HEK293 (cell line): ENCODE results near the gene PGP.
A peak's percentile ranks its signal among the peaks of the same experiment; 100 is the strongest.

Source experiments
- GLIS2 ChIP-seq: fragments of 450-650 bp; formaldehyde crosslinking; IDR thresholded peaks from 2 replicates; pipeline ENCODE4 v1.5.1; 2016; ENCODE audit warnings: missing biosample characterization, missing genetic modification characterization
- HOXA7 ChIP-seq: sonication (generic); formaldehyde crosslinking; IDR thresholded peaks from 2 replicates; pipeline ENCODE4 v1.8.1; 2022; ENCODE audit warnings: missing genetic modification reagents, borderline replicate concordance
- HOXD13 ChIP-seq: sonication (generic); formaldehyde crosslinking; IDR thresholded peaks from 2 replicates; pipeline ENCODE4 v1.8.0; 2022; ENCODE audit warnings: missing genetic modification reagents, borderline replicate concordance
- KLF1 ChIP-seq: fragments of 450-650 bp; formaldehyde crosslinking; IDR thresholded peaks from 2 replicates; pipeline ENCODE4 v1.5.1; 2016; ENCODE audit warnings: missing biosample characterization, missing genetic modification characterization
- MZF1 ChIP-seq: fragments of 450-650 bp; formaldehyde crosslinking; IDR thresholded peaks from 2 replicates; pipeline ENCODE4 v1.5.1; 2017; ENCODE audit warnings: missing biosample characterization, missing genetic modification characterization, borderline replicate concordance
- REPIN1 ChIP-seq: fragments of 450-650 bp; formaldehyde crosslinking; IDR thresholded peaks from 2 replicates; pipeline ENCODE4 v1.5.1; 2017; ENCODE audit warnings: missing biosample characterization, missing genetic modification characterization, low read depth
- ZEB2 ChIP-seq: fragments of 450-650 bp; formaldehyde crosslinking; IDR thresholded peaks from 2 replicates; pipeline ENCODE4 v1.5.1; 2016; ENCODE audit warnings: missing biosample characterization, missing genetic modification characterization
- ZNF146 ChIP-seq: fragments of 450-650 bp; formaldehyde crosslinking; IDR thresholded peaks from 2 replicates; pipeline ENCODE4 v1.5.1; 2016; ENCODE audit warnings: missing biosample characterization, missing genetic modification characterization
- ZNF169 ChIP-seq: fragments of 450-650 bp; formaldehyde crosslinking; IDR thresholded peaks from 2 replicates; pipeline ENCODE4 v1.5.1; 2016; ENCODE audit warnings: missing biosample characterization, missing genetic modification characterization
- ZNF175 ChIP-seq: fragments of 450-650 bp; formaldehyde crosslinking; IDR thresholded peaks from 2 replicates; pipeline ENCODE4 v1.5.1; 2016; ENCODE audit warnings: missing biosample characterization, missing genetic modification characterization
- ZNF350 ChIP-seq: fragments of 450-650 bp; formaldehyde crosslinking; IDR thresholded peaks from 2 replicates; pipeline ENCODE4 v1.5.0; 2017; ENCODE audit warnings: missing biosample characterization, mild to moderate bottlenecking, missing genetic modification characterization
- ZNF391 ChIP-seq: fragments of 450-650 bp; formaldehyde crosslinking; IDR thresholded peaks from 2 replicates; pipeline ENCODE4 v1.5.1; 2016; ENCODE audit warnings: low read depth, missing biosample characterization, missing genetic modification characterization, borderline replicate concordance
- ZNF529 ChIP-seq: fragments of 450-650 bp; formaldehyde crosslinking; IDR thresholded peaks from 2 replicates; pipeline ENCODE4 v1.5.1; 2017; ENCODE audit warnings: missing genetic modification characterization, missing biosample characterization; ENCODE audit not compliant: insufficient replicate concordance
- ZNF560 ChIP-seq: fragments of 450-650 bp; formaldehyde crosslinking; IDR thresholded peaks from 2 replicates; pipeline ENCODE4 v1.5.1; 2017; ENCODE audit warnings: missing biosample characterization, missing genetic modification characterization, borderline replicate concordance
- ZNF600 ChIP-seq: fragments of 450-650 bp; formaldehyde crosslinking; IDR thresholded peaks from 2 replicates; pipeline ENCODE4 v1.5.1; 2016; ENCODE audit warnings: missing biosample characterization, missing genetic modification characterization
- ZNF654 ChIP-seq: fragments of 450-650 bp; formaldehyde crosslinking; IDR thresholded peaks from 2 replicates; pipeline ENCODE4 v1.5.1; 2016; ENCODE audit warnings: low read depth, missing biosample characterization, missing genetic modification characterization
- ZSCAN18 ChIP-seq: fragments of 450-650 bp; formaldehyde crosslinking; IDR thresholded peaks from 2 replicates; pipeline ENCODE4 v1.5.1; 2016; ENCODE audit warnings: missing biosample characterization, missing genetic modification characterization
- ZSCAN30 ChIP-seq: fragments of 450-650 bp; IDR thresholded peaks from 2 replicates; pipeline ENCODE4 v1.5.1; 2018; ENCODE audit warnings: missing biosample characterization, mild to moderate bottlenecking, missing genetic modification characterization, moderate library complexity
- TF ChIP-seq, protein P1 (sequence below): fragments of 450-650 bp; formaldehyde crosslinking; IDR thresholded peaks from 2 replicates; pipeline ENCODE4 v1.5.1; 2016; ENCODE audit warnings: missing biosample characterization, missing genetic modification characterization
- TF ChIP-seq, protein P2 (sequence below): fragments of 450-650 bp; formaldehyde crosslinking; IDR thresholded peaks from 2 replicates; pipeline ENCODE4 v1.5.1; 2016; ENCODE audit warnings: missing biosample characterization, missing genetic modification characterization, low read depth
- TF ChIP-seq, protein P3 (sequence below): fragments of 450-650 bp; formaldehyde crosslinking; IDR thresholded peaks from 2 replicates; pipeline ENCODE4 v1.5.1; 2016; ENCODE audit warnings: missing biosample characterization, missing genetic modification characterization, borderline replicate concordance
- TF ChIP-seq, protein P4 (sequence below): fragments of 450-650 bp; formaldehyde crosslinking; IDR thresholded peaks from 2 replicates; pipeline ENCODE4 v1.5.1; 2016; ENCODE audit warnings: missing biosample characterization, missing genetic modification characterization
- TF ChIP-seq, protein P5 (sequence below): fragments of 450-650 bp; formaldehyde crosslinking; conservative IDR thresholded peaks from 2 replicates; pipeline ENCODE4 v1.5.1; 2016; ENCODE audit warnings: low read depth, missing biosample characterization, missing genetic modification characterization
- TF ChIP-seq, protein P6 (sequence below): fragments of 450-650 bp; formaldehyde crosslinking; conservative IDR thresholded peaks from 2 replicates; pipeline ENCODE4 v1.5.1; 2016; ENCODE audit warnings: low read depth, missing biosample characterization, missing genetic modification characterization

PGP gene

GRCh38 chr16:2194852-2195321, 19.8 kb downstream of the PGP start (continued):
- TF ChIP-seq, protein P1, sequence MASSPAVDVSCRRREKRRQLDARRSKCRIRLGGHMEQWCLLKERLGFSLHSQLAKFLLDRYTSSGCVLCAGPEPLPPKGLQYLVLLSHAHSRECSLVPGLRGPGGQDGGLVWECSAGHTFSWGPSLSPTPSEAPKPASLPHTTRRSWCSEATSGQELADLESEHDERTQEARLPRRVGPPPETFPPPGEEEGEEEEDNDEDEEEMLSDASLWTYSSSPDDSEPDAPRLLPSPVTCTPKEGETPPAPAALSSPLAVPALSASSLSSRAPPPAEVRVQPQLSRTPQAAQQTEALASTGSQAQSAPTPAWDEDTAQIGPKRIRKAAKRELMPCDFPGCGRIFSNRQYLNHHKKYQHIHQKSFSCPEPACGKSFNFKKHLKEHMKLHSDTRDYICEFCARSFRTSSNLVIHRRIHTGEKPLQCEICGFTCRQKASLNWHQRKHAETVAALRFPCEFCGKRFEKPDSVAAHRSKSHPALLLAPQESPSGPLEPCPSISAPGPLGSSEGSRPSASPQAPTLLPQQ (tag by site-specific recombination): peak; percentile 40; the same call in 1 of the 2 replicates
- TF ChIP-seq MZF1 (tag by site-specific recombination) (no peak), ZSCAN30 (tag by site-specific recombination) (peak; percentile 70; the same call in 1 of the 2 replicates), ZEB2 (tag by site-specific recombination) (peak; percentile 52; the same call in 1 of the 2 replicates), ZNF175 (tag by site-specific recombination) (no peak), HOXA7 (CRISPR knock-in tag) (no peak), ZNF600 (tag by site-specific recombination) (no peak), REPIN1 (tag by site-specific recombination) (no peak), HOXD13 (CRISPR knock-in tag) (no peak), GLIS2 (tag by site-specific recombination) (no peak), ZNF654 (tag by site-specific recombination) (peak; percentile 94), ZNF560 (tag by site-specific recombination) (no peak), ZNF529 (no peak), ZNF169 (tag by site-specific recombination) (no peak), ZNF391 (tag by site-specific recombination) (no peak), ZNF146 (tag by site-specific recombination) (no peak), ZNF350 (tag by site-specific recombination) (no peak), ZSCAN18 (tag by site-specific recombination) (no peak), KLF1 (tag by site-specific recombination) (no peak)
- TF ChIP-seq, protein P2, sequence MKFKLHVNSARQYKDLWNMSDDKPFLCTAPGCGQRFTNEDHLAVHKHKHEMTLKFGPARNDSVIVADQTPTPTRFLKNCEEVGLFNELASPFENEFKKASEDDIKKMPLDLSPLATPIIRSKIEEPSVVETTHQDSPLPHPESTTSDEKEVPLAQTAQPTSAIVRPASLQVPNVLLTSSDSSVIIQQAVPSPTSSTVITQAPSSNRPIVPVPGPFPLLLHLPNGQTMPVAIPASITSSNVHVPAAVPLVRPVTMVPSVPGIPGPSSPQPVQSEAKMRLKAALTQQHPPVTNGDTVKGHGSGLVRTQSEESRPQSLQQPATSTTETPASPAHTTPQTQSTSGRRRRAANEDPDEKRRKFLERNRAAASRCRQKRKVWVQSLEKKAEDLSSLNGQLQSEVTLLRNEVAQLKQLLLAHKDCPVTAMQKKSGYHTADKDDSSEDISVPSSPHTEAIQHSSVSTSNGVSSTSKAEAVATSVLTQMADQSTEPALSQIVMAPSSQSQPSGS (tag by site-specific recombination): no peak
- TF ChIP-seq, protein P3, sequence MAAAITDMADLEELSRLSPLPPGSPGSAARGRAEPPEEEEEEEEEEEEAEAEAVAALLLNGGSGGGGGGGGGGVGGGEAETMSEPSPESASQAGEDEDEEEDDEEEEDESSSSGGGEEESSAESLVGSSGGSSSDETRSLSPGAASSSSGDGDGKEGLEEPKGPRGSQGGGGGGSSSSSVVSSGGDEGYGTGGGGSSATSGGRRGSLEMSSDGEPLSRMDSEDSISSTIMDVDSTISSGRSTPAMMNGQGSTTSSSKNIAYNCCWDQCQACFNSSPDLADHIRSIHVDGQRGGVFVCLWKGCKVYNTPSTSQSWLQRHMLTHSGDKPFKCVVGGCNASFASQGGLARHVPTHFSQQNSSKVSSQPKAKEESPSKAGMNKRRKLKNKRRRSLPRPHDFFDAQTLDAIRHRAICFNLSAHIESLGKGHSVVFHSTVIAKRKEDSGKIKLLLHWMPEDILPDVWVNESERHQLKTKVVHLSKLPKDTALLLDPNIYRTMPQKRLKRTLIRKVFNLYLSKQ: no peak
- TF ChIP-seq, protein P4, sequence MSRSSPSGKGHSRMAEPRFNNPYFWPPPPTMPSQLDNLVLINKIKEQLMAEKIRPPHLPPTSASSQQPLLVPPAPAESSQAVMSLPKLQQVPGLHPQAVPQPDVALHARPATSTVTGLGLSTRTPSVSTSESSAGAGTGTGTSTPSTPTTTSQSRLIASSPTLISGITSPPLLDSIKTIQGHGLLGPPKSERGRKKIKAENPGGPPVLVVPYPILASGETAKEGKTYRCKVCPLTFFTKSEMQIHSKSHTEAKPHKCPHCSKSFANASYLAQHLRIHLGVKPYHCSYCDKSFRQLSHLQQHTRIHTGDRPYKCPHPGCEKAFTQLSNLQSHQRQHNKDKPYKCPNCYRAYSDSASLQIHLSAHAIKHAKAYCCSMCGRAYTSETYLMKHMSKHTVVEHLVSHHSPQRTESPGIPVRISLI (tag by site-specific recombination): no peak
- TF ChIP-seq, protein P5, sequence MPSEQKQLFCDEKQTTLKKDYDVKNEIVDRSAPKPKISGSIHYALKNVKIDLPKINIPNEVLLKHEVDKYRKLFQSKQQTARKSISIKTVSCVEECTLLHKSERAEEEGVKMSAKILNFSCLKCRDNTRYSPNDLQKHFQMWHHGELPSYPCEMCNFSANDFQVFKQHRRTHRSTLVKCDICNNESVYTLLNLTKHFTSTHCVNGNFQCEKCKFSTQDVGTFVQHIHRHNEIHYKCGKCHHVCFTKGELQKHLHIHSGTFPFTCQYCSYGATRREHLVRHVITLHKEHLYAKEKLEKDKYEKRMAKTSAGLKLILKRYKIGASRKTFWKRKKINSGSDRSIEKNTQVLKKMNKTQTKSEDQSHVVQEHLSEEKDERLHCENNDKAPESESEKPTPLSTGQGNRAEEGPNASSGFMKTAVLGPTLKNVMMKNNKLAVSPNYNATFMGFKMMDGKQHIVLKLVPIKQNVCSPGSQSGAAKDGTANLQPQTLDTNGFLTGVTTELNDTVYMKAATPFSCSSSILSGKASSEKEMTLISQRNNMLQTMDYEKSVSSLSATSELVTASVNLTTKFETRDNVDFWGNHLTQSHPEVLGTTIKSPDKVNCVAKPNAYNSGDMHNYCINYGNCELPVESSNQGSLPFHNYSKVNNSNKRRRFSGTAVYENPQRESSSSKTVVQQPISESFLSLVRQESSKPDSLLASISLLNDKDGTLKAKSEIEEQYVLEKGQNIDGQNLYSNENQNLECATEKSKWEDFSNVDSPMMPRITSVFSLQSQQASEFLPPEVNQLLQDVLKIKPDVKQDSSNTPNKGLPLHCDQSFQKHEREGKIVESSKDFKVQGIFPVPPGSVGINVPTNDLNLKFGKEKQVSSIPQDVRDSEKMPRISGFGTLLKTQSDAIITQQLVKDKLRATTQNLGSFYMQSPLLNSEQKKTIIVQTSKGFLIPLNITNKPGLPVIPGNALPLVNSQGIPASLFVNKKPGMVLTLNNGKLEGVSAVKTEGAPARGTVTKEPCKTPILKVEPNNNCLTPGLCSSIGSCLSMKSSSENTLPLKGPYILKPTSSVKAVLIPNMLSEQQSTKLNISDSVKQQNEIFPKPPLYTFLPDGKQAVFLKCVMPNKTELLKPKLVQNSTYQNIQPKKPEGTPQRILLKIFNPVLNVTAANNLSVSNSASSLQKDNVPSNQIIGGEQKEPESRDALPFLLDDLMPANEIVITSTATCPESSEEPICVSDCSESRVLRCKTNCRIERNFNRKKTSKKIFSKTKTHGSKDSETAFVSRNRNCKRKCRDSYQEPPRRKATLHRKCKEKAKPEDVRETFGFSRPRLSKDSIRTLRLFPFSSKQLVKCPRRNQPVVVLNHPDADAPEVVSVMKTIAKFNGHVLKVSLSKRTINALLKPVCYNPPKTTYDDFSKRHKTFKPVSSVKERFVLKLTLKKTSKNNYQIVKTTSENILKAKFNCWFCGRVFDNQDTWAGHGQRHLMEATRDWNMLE (tag by site-specific recombination): no peak
- TF ChIP-seq, protein P6, sequence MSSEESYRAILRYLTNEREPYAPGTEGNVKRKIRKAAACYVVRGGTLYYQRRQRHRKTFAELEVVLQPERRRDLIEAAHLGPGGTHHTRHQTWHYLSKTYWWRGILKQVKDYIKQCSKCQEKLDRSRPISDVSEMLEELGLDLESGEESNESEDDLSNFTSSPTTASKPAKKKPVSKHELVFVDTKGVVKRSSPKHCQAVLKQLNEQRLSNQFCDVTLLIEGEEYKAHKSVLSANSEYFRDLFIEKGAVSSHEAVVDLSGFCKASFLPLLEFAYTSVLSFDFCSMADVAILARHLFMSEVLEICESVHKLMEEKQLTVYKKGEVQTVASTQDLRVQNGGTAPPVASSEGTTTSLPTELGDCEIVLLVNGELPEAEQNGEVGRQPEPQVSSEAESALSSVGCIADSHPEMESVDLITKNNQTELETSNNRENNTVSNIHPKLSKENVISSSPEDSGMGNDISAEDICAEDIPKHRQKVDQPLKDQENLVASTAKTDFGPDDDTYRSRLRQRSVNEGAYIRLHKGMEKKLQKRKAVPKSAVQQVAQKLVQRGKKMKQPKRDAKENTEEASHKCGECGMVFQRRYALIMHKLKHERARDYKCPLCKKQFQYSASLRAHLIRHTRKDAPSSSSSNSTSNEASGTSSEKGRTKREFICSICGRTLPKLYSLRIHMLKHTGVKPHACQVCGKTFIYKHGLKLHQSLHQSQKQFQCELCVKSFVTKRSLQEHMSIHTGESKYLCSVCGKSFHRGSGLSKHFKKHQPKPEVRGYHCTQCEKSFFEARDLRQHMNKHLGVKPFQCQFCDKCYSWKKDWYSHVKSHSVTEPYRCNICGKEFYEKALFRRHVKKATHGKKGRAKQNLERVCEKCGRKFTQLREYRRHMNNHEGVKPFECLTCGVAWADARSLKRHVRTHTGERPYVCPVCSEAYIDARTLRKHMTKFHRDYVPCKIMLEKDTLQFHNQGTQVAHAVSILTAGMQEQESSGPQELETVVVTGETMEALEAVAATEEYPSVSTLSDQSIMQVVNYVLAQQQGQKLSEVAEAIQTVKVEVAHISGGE: no peak
